Measurements from ENCODE around the gene CYSRT1. TPM values are rescaled to one million over a fixed set of nuclear protein-coding genes. Genes with fewer than 3 reads are reported as not detected.
A peak's percentile ranks its signal among the peaks of the same experiment; 100 is the strongest.

CYSRT1 gene
- total RNA-seq, 1 donor from 2014 or later = 0.68 TPM

GRCh38 chr9:137185921-137186320 lies 39.1 kb upstream of the CYSRT1 start:
- Mint-ChIP-seq H3K27me3 (no peaks in the 10 kb centered on the region), H3K9me3 (no peaks in the 10 kb centered on the region), H3K27ac (no peak overlapping the region), H3K4me3 (no peak overlapping the region), H3K36me3 (ENCODE audit: low read depth) (peaks cover 34% of the 10 kb centered on the region), H3K4me1 (peaks cover 22% of the 10 kb centered on the region)
- intact Hi-C loops (cut with micrococcal nuclease) = no loop called here
- DNase-seq = no peak

GRCh38 chr9:137186385-137186784 lies 38.6 kb upstream of the CYSRT1 start:
- intact Hi-C loops (cut with micrococcal nuclease) = no loop called here
- Mint-ChIP-seq H3K4me1 (peaks cover 22% of the 10 kb centered on the region), H3K27ac (no peak overlapping the region), H3K9me3 (no peaks in the 10 kb centered on the region), H3K36me3 (ENCODE audit: low read depth) (peaks cover 36% of the 10 kb centered on the region), H3K4me3 (peak overlapping the region; percentile 91), H3K27me3 (no peaks in the 10 kb centered on the region)
- DNase-seq = no peak

- Mint-ChIP-seq H3K27me3 (no peaks in the 10 kb centered on the region), H3K4me3 (peak overlapping the region; percentile 91), H3K4me1 (peaks cover 22% of the 10 kb centered on the region), H3K9me3 (no peaks in the 10 kb centered on the region), H3K36me3 (ENCODE audit: low read depth) (peaks cover 34% of the 10 kb centered on the region), H3K27ac (peak overlapping the region; percentile 91)
- no peak for DNase-seq
- intact Hi-C loops (cut with micrococcal nuclease) = no loop called here
Observed at GRCh38 chr9:137187386-137187785, 37.6 kb upstream of the CYSRT1 start.

- intact Hi-C loops (cut with micrococcal nuclease) = loop anchor here (1.0 to 2.0 kb wide), 4 partner anchors 12 to 49 kb away; partner anchors contain the start of genes NDOR1, TMEM203 and TPRN
- Mint-ChIP-seq H3K4me1 (peaks cover 22% of the 10 kb centered on the region), H3K4me3 (peak overlapping the region; percentile 91), H3K9me3 (no peaks in the 10 kb centered on the region), H3K36me3 (ENCODE audit: low read depth) (peaks cover 34% of the 10 kb centered on the region), H3K27me3 (no peaks in the 10 kb centered on the region), H3K27ac (peak overlapping the region; percentile 91)
- DNase-seq = no peak
Observed at GRCh38 chr9:137188086-137188489, 36.9 kb upstream of the CYSRT1 start.

- peak within 1 kb of the TSS; percentile 94 for H3K27ac Mint-ChIP-seq
- peaks cover 22% of the 10 kb centered on the region for H3K4me1 Mint-ChIP-seq
- H3K27me3 Mint-ChIP-seq = no peaks in the 10 kb centered on the region
- peak within 1 kb of the TSS; percentile 91 for H3K4me3 Mint-ChIP-seq
- H3K36me3 Mint-ChIP-seq (ENCODE audit: low read depth) = peaks cover 29% of the 10 kb centered on the region
- intact Hi-C loops (cut with micrococcal nuclease) = loop anchor here (1.0 to 2.0 kb wide), 5 partner anchors 12 to 59 kb away; partner anchors contain the start of genes NDOR1, TMEM203 and TPRN
- peak; percentile 99 for DNase-seq
- H3K9me3 Mint-ChIP-seq = no peaks in the 10 kb centered on the region
Observed at GRCh38 chr9:137188490-137189296, 36.3 kb upstream of the CYSRT1 start, which contains the start of the genes ANAPC2 and SSNA1. TSS of gene ANAPC2 (minus strand) at chr9:137188560. CDS start at chr9:137188532, 28 bp downstream. TSS of gene SSNA1 (plus strand) at chr9:137188676. CDS start at chr9:137188727, 51 bp downstream.

GRCh38 chr9:137189297-137190295 lies 35.4 kb upstream of the CYSRT1 start:
- Mint-ChIP-seq H3K4me3 (peak overlapping the region; percentile 91), H3K4me1 (peaks cover 19% of the 10 kb centered on the region), H3K27ac (peak overlapping the region; percentile 94), H3K27me3 (no peaks in the 10 kb centered on the region), H3K9me3 (no peaks in the 10 kb centered on the region), H3K36me3 (ENCODE audit: low read depth) (peaks cover 23% of the 10 kb centered on the region)
- intact Hi-C loops (cut with micrococcal nuclease) = loop anchor here (1.0 to 2.0 kb wide), 2 partner anchors 47 to 60 kb away; no protein-coding TSS in a partner anchor
- DNase-seq = no peak

- DNase-seq = no peak
- Mint-ChIP-seq H3K9me3 (no peaks in the 10 kb centered on the region), H3K27me3 (no peaks in the 10 kb centered on the region), H3K4me1 (peaks cover 19% of the 10 kb centered on the region), H3K27ac (peak overlapping the region; percentile 66), H3K36me3 (ENCODE audit: low read depth) (peaks cover 23% of the 10 kb centered on the region), H3K4me3 (peak overlapping the region; percentile 91)
- intact Hi-C loops (cut with micrococcal nuclease) = no loop called here
Observed at GRCh38 chr9:137190315-137190856, 34.6 kb upstream of the CYSRT1 start.

- Mint-ChIP-seq H3K4me3 (peak overlapping the region; percentile 67), H3K27me3 (no peaks in the 10 kb centered on the region), H3K27ac (no peak overlapping the region), H3K9me3 (no peaks in the 10 kb centered on the region), H3K36me3 (ENCODE audit: low read depth) (peaks cover 23% of the 10 kb centered on the region), H3K4me1 (peaks cover 19% of the 10 kb centered on the region)
- intact Hi-C loops (cut with micrococcal nuclease) = no loop called here
- DNase-seq = no peak
Observed at GRCh38 chr9:137191245-137191644, 33.7 kb upstream of the CYSRT1 start.

GRCh38 chr9:137191691-137192447 lies 33.1 kb upstream of the CYSRT1 start:
- intact Hi-C loops (cut with micrococcal nuclease) = no loop called here
- no peaks in the 10 kb centered on the region for H3K9me3 Mint-ChIP-seq
- H3K4me3 Mint-ChIP-seq = no peak overlapping the region
- H3K4me1 Mint-ChIP-seq = peaks cover 15% of the 10 kb centered on the region
- DNase-seq = no peak
- H3K27me3 Mint-ChIP-seq = no peaks in the 10 kb centered on the region
- peaks cover 22% of the 10 kb centered on the region for H3K36me3 Mint-ChIP-seq (ENCODE audit: low read depth)
- no peak overlapping the region for H3K27ac Mint-ChIP-seq

GRCh38 chr9:137192448-137192780 lies 32.6 kb upstream of the CYSRT1 start:
- H3K27me3 Mint-ChIP-seq = no peaks in the 10 kb centered on the region

GRCh38 chr9:137192859-137193258 lies 32.1 kb upstream of the CYSRT1 start:
- intact Hi-C loops (cut with micrococcal nuclease) = no loop called here
- no peaks in the 10 kb centered on the region for H3K9me3 Mint-ChIP-seq
- peaks cover 19% of the 10 kb centered on the region for H3K36me3 Mint-ChIP-seq (ENCODE audit: low read depth)
- H3K27me3 Mint-ChIP-seq = no peaks in the 10 kb centered on the region
- no peak overlapping the region for H3K4me3 Mint-ChIP-seq
- no peak for DNase-seq
- H3K27ac Mint-ChIP-seq = no peak overlapping the region
- peaks cover 7% of the 10 kb centered on the region for H3K4me1 Mint-ChIP-seq

More at GRCh38 chr9:137192448-137192780, 32.6 kb upstream of the CYSRT1 start:
- peaks cover 11% of the 10 kb centered on the region for H3K4me1 Mint-ChIP-seq
- H3K36me3 Mint-ChIP-seq (ENCODE audit: low read depth) = peaks cover 19% of the 10 kb centered on the region
- DNase-seq = no peak
- intact Hi-C loops (cut with micrococcal nuclease) = no loop called here
- H3K4me3 Mint-ChIP-seq = no peak overlapping the region
- no peak overlapping the region for H3K27ac Mint-ChIP-seq
- H3K9me3 Mint-ChIP-seq = no peaks in the 10 kb centered on the region

- Mint-ChIP-seq H3K9me3 (no peaks in the 10 kb centered on the region), H3K4me3 (no peak overlapping the region), H3K36me3 (ENCODE audit: low read depth) (peaks cover 16% of the 10 kb centered on the region), H3K27me3 (no peaks in the 10 kb centered on the region), H3K4me1 (peaks cover 6% of the 10 kb centered on the region), H3K27ac (no peak overlapping the region)
- DNase-seq = no peak
- intact Hi-C loops (cut with micrococcal nuclease) = no loop called here
Observed at GRCh38 chr9:137193771-137194170, 31.2 kb upstream of the CYSRT1 start.

- Mint-ChIP-seq H3K4me1 (peaks cover 3% of the 10 kb centered on the region), H3K36me3 (ENCODE audit: low read depth) (peaks cover 11% of the 10 kb centered on the region), H3K4me3 (no peak overlapping the region), H3K27me3 (no peaks in the 10 kb centered on the region), H3K9me3 (no peaks in the 10 kb centered on the region), H3K27ac (no peak overlapping the region)
- DNase-seq = no peak
- intact Hi-C loops (cut with micrococcal nuclease) = no loop called here
Observed at GRCh38 chr9:137194388-137194787, 30.6 kb upstream of the CYSRT1 start.

Measured in activated CD4-positive, alpha-beta T cell treated with anti-CD3 and anti-CD28 coated beads, Interleukin-2, amount 10 ng/mL, durations not matched to agents 24 days and 14 days (primary cell).